GM12875 (cell line): ENCODE measurements around the gene NDUFB1.

ENCODE experiments used
- H3K4me3 ChIP-seq: one replicate; pipeline ENCODE4 v1.5.1; 2011; ENCODE audit warnings: low read depth, low read length, control low read depth
- CTCF ChIP-seq: IDR thresholded peaks from 2 replicates; pipeline ENCODE4 v1.5.1; 2011; ENCODE audit warnings: low read depth, mild to moderate bottlenecking, control low read depth, inconsistent platforms, low read length, moderate library complexity, borderline replicate concordance; ENCODE audit not compliant: insufficient read depth

The NDUFB1 gene

GRCh38 chr14:92099802-92100201 is 21.7 kb downstream of the NDUFB1 start:
- no peak overlapping the region for H3K4me3 ChIP-seq
- no peak for TF ChIP-seq CTCF

- H3K4me3 ChIP-seq: no peak overlapping the region
- TF ChIP-seq CTCF: no peak
Observed at GRCh38 chr14:92093320-92093719, 28.2 kb downstream of the NDUFB1 start.

- no peak for TF ChIP-seq CTCF
- H3K4me3 ChIP-seq: no peak overlapping the region
Observed at GRCh38 chr14:92088494-92088893, 33.0 kb downstream of the NDUFB1 start.

- TF ChIP-seq CTCF: no peak
- H3K4me3 ChIP-seq: no peak overlapping the region
Observed at GRCh38 chr14:92074555-92074954, 47.0 kb downstream of the NDUFB1 start.
